WERI-Rb-1 (cell line): ENCODE results near the gene MYMX.

Experiments
- DNase-seq: peaks from one replicate; pipeline ENCODE4 v3.0.0-alpha.2; 2020
- H3K27ac ChIP-seq: fragments of 250-450 bp; sonication (Bioruptor Pico); 2 replicates; pipeline ENCODE4 v1.5.1; 2020; ENCODE audit warnings: mild to moderate bottlenecking, moderate library complexity
- H3K27me3 ChIP-seq: fragments of 250-450 bp; sonication (Bioruptor Pico); 2 replicates; pipeline ENCODE4 v1.5.1; 2021; ENCODE audit warnings: mild to moderate bottlenecking, low read depth, moderate library complexity; ENCODE audit not compliant: insufficient read depth, severe bottlenecking
- H3K36me3 ChIP-seq: fragments of 250-450 bp; sonication (Bioruptor Pico); 2 replicates; pipeline ENCODE4 v1.5.1; 2020; ENCODE audit warnings: mild to moderate bottlenecking, moderate library complexity
- H3K4me3 ChIP-seq: 2 replicates; pipeline ENCODE4 v1.5.1; 2011; ENCODE audit warnings: low read depth, mild to moderate bottlenecking, control low read depth, low read length
- H3K9me3 ChIP-seq: fragments of 250-450 bp; sonication (Bioruptor Pico); 2 replicates; pipeline ENCODE4 v1.5.1; 2021; ENCODE audit warnings: mild to moderate bottlenecking, moderate library complexity; ENCODE audit not compliant: severe bottlenecking
- TF ChIP-seq, protein P1 (sequence below): IDR thresholded peaks from 2 replicates; pipeline ENCODE4 v1.5.1; 2011; ENCODE audit warnings: low read depth, mild to moderate bottlenecking, control low read depth, inconsistent platforms, low read length

Gene MYMX

DNA sequence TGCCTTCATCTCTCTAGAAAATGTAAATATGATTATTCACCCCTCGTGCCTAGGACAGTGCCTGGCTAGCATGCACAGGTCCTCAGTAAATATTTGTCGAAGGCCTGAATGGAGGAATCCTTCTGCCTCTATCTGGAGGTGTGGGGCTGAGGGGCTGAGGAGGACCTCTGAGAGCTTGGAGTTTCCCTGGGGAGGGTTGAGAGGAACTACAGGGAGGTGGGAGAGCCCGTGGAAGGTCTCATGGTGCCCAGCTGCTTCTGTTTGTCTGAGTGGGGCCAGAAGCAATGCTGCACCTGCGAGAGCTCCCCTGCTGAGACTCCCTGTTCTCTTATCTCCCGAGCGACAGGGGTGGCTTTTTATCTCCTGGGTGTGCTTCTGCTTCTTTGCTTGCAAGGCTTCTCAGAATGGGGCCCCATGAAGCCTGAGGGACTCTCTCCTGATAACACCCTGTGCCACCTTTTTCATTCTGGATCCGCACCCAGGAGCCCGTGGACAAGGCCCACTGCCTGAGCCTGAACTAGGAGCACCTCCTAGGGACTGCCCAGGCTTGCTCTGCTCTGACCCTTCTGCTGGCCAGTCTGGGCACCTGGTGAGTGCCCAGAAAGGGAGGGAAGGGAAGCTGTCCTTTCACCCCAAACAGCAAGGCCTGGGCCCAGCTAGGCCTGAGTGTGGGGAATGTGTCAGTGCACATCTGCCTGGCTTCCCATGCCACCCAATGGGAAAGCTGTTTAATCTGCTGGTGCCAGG, 9.0 kb downstream of the MYMX start:
- Histone ChIP-seq H3K36me3 (peaks cover 47% of the 10 kb centered on the region), H3K27me3 (no peaks in the 10 kb centered on the region), H3K27ac (no peak overlapping the region; the same call in 1 of the 2 replicates), H3K9me3 (no peaks in the 10 kb centered on the region), H3K4me3 (no peak overlapping the region)
- TF ChIP-seq, protein P1, sequence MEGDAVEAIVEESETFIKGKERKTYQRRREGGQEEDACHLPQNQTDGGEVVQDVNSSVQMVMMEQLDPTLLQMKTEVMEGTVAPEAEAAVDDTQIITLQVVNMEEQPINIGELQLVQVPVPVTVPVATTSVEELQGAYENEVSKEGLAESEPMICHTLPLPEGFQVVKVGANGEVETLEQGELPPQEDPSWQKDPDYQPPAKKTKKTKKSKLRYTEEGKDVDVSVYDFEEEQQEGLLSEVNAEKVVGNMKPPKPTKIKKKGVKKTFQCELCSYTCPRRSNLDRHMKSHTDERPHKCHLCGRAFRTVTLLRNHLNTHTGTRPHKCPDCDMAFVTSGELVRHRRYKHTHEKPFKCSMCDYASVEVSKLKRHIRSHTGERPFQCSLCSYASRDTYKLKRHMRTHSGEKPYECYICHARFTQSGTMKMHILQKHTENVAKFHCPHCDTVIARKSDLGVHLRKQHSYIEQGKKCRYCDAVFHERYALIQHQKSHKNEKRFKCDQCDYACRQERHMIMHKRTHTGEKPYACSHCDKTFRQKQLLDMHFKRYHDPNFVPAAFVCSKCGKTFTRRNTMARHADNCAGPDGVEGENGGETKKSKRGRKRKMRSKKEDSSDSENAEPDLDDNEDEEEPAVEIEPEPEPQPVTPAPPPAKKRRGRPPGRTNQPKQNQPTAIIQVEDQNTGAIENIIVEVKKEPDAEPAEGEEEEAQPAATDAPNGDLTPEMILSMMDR = no peak
- DNase-seq = no peak

DNA sequence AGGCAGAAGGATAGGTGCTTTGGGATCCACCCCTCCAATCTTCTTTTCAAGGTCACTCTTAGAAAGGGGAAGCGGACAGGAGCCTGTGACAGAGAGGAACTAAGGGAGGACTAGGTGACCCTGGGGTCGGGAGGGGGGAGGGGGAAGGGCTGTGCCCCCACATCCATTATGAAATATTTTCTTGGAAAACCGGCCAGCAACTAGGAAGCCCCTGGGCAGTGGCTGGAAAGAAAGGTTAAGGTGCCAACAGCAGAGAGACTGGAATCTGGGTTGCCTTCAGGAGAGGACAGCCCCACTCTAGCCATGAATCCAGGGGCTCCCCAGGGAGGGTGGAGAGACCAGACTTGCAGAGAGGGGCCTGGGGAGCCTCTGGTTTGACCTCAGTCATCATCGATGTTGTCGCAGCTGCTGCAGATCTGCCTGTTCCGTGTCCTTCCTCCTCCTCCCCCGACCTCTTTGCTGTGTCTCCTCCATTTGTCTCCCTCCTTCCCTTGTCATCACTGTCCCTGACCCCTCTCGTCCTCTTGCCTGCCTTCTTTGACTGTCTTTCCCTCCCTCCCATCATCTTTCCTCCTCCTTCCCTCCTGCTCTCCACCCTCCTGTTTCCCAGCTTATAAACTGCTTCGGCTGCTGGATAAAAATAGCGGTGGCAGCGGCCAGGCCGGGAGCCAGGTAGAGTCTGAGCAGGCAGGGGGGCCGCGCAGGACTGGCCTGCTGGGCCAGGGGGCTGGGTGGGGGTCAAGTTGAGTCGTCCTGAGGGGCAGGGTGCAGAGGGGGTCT, 9.8 kb downstream of the MYMX start:
- H3K27ac ChIP-seq = peak overlapping the region; percentile 17
- no peaks in the 10 kb centered on the region for H3K27me3 ChIP-seq
- no peak for DNase-seq
- H3K4me3 ChIP-seq = no peak overlapping the region
- H3K9me3 ChIP-seq = no peaks in the 10 kb centered on the region
- peaks cover 51% of the 10 kb centered on the region for H3K36me3 ChIP-seq
- TF ChIP-seq, protein P1 = no peak

DNA sequence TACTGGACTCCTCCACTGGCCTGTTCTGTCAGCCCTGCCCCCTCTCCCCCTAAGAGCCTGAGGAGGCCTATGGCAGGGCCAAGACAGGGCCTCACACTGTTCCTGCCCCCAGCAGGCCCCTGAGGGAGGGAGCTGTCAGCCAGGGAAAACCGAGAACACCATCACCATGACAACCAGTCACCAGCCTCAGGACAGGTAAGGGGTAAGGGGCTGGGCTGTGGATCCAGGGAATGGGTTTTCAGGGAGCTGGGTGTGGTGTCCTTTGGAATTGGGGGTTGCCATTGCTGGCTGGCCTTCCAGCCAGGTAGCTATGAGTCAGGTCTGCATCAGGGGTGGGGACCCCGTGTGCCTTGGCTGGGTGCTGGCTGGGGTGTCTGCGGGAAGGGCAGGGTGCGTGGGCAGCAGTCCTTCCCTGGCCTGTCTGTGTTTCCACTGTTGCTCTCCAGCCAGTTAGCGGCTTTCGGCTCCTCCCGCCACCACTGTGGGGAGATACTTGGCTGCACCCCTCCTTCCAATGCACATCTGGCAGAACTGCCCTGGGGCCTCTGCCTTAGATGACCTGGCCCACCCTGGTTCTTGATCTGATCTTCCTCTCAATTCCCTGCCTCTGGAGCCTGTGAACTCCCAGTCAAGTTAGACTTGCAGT, 10.5 kb downstream of the MYMX start:
- TF ChIP-seq, protein P1 = no peak
- DNase-seq = no peak
- Histone ChIP-seq H3K4me3 (no peak overlapping the region), H3K36me3 (peaks cover 58% of the 10 kb centered on the region), H3K27me3 (no peaks in the 10 kb centered on the region), H3K27ac (no peak overlapping the region), H3K9me3 (no peaks in the 10 kb centered on the region)

GRCh38 chr6:44228031-44228430, 11.3 kb downstream of the MYMX start:
- DNase-seq = no peak
- Histone ChIP-seq H3K27ac (no peak overlapping the region), H3K27me3 (no peaks in the 10 kb centered on the region), H3K4me3 (no peak overlapping the region), H3K36me3 (peaks cover 65% of the 10 kb centered on the region), H3K9me3 (no peaks in the 10 kb centered on the region)
- TF ChIP-seq, protein P1 = no peak

DNA sequence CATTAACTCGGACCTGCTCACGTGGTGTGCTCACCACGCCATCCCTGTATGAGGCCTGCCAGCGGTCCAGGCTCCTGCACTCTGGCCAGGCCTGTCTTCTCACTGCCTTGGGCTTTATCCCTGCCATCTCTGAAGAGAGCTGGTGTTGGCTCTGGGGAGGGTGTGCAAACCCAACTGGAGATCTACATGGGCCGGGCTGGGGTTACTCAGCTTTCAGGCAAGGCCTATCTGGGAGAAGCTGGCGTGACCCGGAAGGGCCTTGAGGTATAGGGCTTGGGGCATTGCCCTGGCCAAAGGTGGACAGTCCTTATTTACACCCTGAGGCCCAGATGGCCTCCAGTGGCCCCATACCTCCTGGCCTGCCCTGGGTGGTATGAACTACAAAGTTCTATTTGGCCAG, 11.7 kb downstream of the MYMX start:
- Histone ChIP-seq H3K27me3 (no peaks in the 10 kb centered on the region), H3K4me3 (no peak overlapping the region), H3K9me3 (no peaks in the 10 kb centered on the region), H3K27ac (no peak overlapping the region), H3K36me3 (peaks cover 69% of the 10 kb centered on the region)
- TF ChIP-seq, protein P1 = no peak
- no peak for DNase-seq
